T-cell (primary cell): ENCODE results near the gene RXRB. TPM values are rescaled to one million over a fixed set of nuclear protein-coding genes. Genes with fewer than 3 reads are reported as not detected.

ENCODE experiments used
- ATAC-seq, 4 experiments: fragments of 200-7000 bp in 3 of 4; fragments of 150-1000 bp in 1 of 4; cut with Tn5 transposase; replicated peaks in 1 of 4; 1 replicate in 3 of 4; 2 replicates in 1 of 4; pipeline ENCODE4 v1.10.0; 2021; ENCODE audit warnings: moderate library complexity in 3 of 4, mild to moderate bottlenecking in 2 of 4, moderate number of reproducible peaks in 1 of 4
- CTCF ChIA-PET, 2 donors: fragments of 300-600 bp; sonication (Branson Sonifier 250); formaldehyde crosslinking; loops; one replicate each; lab custom pipeline; 2022; ENCODE audit warnings: antibody characterized with exemption in 2 of 2; lab: Charles Lee
- POLR2A ChIA-PET, 2 donors: fragments of 300-600 bp; sonication (Branson Sonifier 250); formaldehyde crosslinking; loops; one replicate each; lab custom pipeline; 2022; ENCODE audit warnings: antibody characterized with exemption in 2 of 2; lab: Charles Lee
- DNase-seq, 35 experiments: peaks; one replicate each; pipeline versions ENCODE4 v3.0.0 to v3.0.0-alpha.2; 2013 to 2023
- H3K27ac ChIP-seq: one replicate; pipeline ENCODE4 v1.5.1; 2013; ENCODE audit warnings: low read length
- H3K27me3 ChIP-seq, 2 experiments: replicated peaks in 1 of 2; 1 replicate in 1 of 2; 2 replicates in 1 of 2; pipeline versions ENCODE4 v1.6.1 to v1.7.0; 2013; ENCODE audit warnings: low read length in 1 of 2, mixed read lengths in 1 of 2; ENCODE audit not compliant: control insufficient read depth in 2 of 2, insufficient read depth in 2 of 2; ENCODE audit errors: extremely low read depth in 1 of 2
- H3K36me3 ChIP-seq, 2 donors: 1 replicate in 1 of 2; 2 replicates in 1 of 2; pipeline versions ENCODE4 v1.6.1 to v1.7.0; 2013; ENCODE audit warnings: low read length in 1 of 2; ENCODE audit not compliant: control insufficient read depth in 2 of 2, insufficient read depth in 1 of 2; ENCODE audit errors: extremely low read depth in 1 of 2
- H3K4me1 ChIP-seq, 2 experiments: 1 replicate in 1 of 2; 2 replicates in 1 of 2; pipeline versions ENCODE4 v1.6.1 to v1.7.0; 2013; ENCODE audit warnings: low read length in 2 of 2, mixed read lengths in 1 of 2; ENCODE audit not compliant: insufficient read depth in 2 of 2, control insufficient read depth in 1 of 2; ENCODE audit errors: extremely low read depth in 1 of 2
- H3K4me3 ChIP-seq, 2 donors: 1 replicate in 1 of 2; 2 replicates in 1 of 2; pipeline versions ENCODE4 v1.5.1 to v1.7.0; 2013; ENCODE audit warnings: mild to moderate bottlenecking in 2 of 2, low read length in 1 of 2, moderate library complexity in 1 of 2; ENCODE audit not compliant: control insufficient read depth in 1 of 2; ENCODE audit errors: extremely low read depth in 1 of 2
- H3K9me3 ChIP-seq: 2 replicates; pipeline ENCODE4 v1.7.0; 2013
- H3K27ac Mint-ChIP-seq, 2 donors: one replicate each; pipeline ENCODE4 v1.8.0; 2020 to 2021; ENCODE audit warnings: mild to moderate bottlenecking in 2 of 2, mixed read lengths in 2 of 2
- H3K27me3 Mint-ChIP-seq, 2 donors: one replicate each; pipeline ENCODE4 v1.8.0; 2021 to 2022; ENCODE audit warnings: mixed read lengths in 2 of 2
- H3K36me3 Mint-ChIP-seq: one replicate; pipeline ENCODE4 v1.8.0; 2021; ENCODE audit warnings: mixed read lengths
- H3K4me1 Mint-ChIP-seq, 3 donors: one replicate each; pipeline ENCODE4 v1.8.0; 2020 to 2022; ENCODE audit warnings: mixed read lengths in 3 of 3, mild to moderate bottlenecking in 1 of 3
- H3K4me3 Mint-ChIP-seq, 3 donors: one replicate each; pipeline ENCODE4 v1.8.0; 2020 to 2022; ENCODE audit warnings: mild to moderate bottlenecking in 3 of 3, mixed read lengths in 3 of 3, moderate library complexity in 3 of 3
- H3K9me3 Mint-ChIP-seq, 3 donors: one replicate each; pipeline ENCODE4 v1.8.0; 2020 to 2022; ENCODE audit warnings: mixed read lengths in 3 of 3
- WGBS: methylation state at CpG from one replicate; pipeline ENCODE4 v1.1.5; 2013; ENCODE audit warnings: missing lambda C conversion rate; ENCODE audit not compliant: insufficient coverage; 5-methylcytosine and 5-hydroxymethylcytosine counted together
- total RNA-seq, 35 experiments: library from RNA in 6 of 35; stranded (reverse) in 6 of 35; fragments of 120-200 nt in 1 of 35; gene quantifications; one replicate each; pipeline versions ENCODE4 v1.2.1 to v1.2.4 and lab custom pipeline; 2013 to 2026

The RXRB gene
- total RNA-seq, 5 donors from 2014 or later (not counting 1 experiment from before 2014, with no cell fraction given) = 65.5 to 104 (median 96.4) TPM

DNA sequence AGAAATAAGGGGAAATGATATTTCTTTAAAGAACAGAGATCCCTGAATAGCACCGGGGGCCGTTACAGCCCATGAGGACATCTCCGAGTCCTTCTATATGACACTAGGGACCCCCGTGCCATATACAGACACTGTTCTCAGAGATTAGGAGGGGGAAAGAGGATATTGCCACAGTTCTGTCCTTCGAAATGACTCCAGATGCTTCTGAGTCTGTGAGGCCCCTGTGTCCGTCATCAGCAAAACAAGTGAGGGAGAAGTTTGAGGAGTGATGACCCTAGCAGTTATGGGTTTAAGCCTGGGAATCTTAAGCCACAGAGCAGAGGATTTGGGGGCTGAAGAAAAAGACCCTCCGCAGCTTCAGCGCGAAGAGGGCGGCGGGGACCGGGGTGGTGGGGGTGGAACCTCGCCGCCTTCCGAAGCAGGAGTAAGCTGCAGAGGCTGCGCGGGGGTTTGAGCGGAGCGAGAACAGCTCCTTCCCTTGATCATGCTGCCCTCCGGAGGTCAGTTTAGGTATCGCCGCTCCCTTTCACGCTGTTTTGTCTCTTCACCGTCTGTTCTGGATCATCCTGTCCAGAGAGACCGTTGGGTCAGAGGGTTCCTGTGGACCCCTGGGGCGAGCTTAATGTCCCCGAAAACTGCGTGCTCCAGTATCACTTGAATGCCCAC, 47.6 kb upstream of the RXRB start:
- Histone ChIP-seq H3K36me3 (peaks cover 0 to 16% of the 10 kb centered on the region in 2 donors), H3K27ac (peak overlapping the region; percentile 95), H3K4me1 (peaks cover 19 to 31% of the 10 kb centered on the region in 2 experiments), H3K27me3 (peaks cover 0 to 2% of the 10 kb centered on the region in 2 experiments), H3K4me3 (peak overlapping the region; percentile 58 to 83), H3K9me3 (no peaks in the 10 kb centered on the region)
- CTCF ChIA-PET = interaction anchor here in 1 of 2 donors (0.6 to 2.3 kb wide), 30 partner anchors 12 to 380 kb away, joined by 3 to 16 read pairs (median 4); partner anchors contain the start of genes B3GALT4, HLA-DPA1, HLA-DPB1 and HSD17B8
- ATAC-seq = peak; percentile 35 to 55 (median 40)
- 4% methylated on average over 24 of the region's 28 CpGs for WGBS
- no peaks in the 10 kb centered on the region for H3K27me3 Mint-ChIP-seq
- H3K4me3 Mint-ChIP-seq = peak overlapping the region; percentile 87 to 97 (median 87)
- peaks cover 5% of the 10 kb centered on the region for H3K36me3 Mint-ChIP-seq
- H3K4me1 Mint-ChIP-seq = peaks cover 38 to 39% (median 39%) of the 10 kb centered on the region in 3 donors
- DNase-seq = peak; percentile 74 to 94 (median 87)
- POLR2A ChIA-PET = interaction anchor here (0.5 to 1.1 kb wide), 4 partner anchors 12 to 1143 kb away, joined by 3 to 4 read pairs (median 4); no protein-coding TSS in a partner anchor
- peak overlapping the region; percentile 98 for H3K27ac Mint-ChIP-seq
- H3K9me3 Mint-ChIP-seq = no peaks in the 10 kb centered on the region

DNA sequence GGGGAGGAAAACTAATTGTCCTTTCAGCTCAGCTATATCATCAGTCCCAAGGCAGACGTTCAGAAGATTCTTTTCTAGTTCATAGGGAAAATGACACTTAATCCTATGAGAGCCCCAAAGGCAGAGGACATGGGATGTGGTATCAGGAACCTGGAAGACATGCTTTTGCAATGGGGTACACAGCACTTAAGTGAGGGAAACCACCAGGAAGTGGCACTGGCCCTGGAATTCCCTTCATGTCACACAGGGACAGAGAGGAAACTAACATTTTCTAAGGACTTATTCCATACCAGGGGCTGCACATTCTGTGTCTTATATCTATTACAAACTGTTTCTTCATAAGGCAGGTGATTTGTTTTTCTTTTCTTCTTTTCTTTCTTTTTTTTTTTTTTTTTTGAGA, 43.0 kb upstream of the RXRB start:
- Histone ChIP-seq H3K27ac (no peak overlapping the region), H3K9me3 (no peaks in the 10 kb centered on the region), H3K4me3 (no peak overlapping the region), H3K4me1 (peaks cover 7 to 8% of the 10 kb centered on the region in 2 experiments), H3K36me3 (no peaks in the 10 kb centered on the region), H3K27me3 (peaks cover 6 to 18% of the 10 kb centered on the region in 2 experiments)
- Mint-ChIP-seq H3K27ac (no peak overlapping the region), H3K27me3 (peaks cover 0 to 17% of the 10 kb centered on the region in 2 donors), H3K4me1 (peaks cover 13 to 27% (median 18%) of the 10 kb centered on the region in 3 donors), H3K4me3 (no peak overlapping the region), H3K9me3 (no peaks in the 10 kb centered on the region), H3K36me3 (no peaks in the 10 kb centered on the region)
- CTCF ChIA-PET = interaction anchor here in 1 of 2 donors (0.7 kb wide), 1 partner anchor 123 kb away, joined by 5 read pairs; no protein-coding TSS in a partner anchor
- no CpG with 5 or more reads among the region's 1 CpG for WGBS
- DNase-seq (no peak), ATAC-seq (no peak)
- POLR2A ChIA-PET = no interaction called here

DNA sequence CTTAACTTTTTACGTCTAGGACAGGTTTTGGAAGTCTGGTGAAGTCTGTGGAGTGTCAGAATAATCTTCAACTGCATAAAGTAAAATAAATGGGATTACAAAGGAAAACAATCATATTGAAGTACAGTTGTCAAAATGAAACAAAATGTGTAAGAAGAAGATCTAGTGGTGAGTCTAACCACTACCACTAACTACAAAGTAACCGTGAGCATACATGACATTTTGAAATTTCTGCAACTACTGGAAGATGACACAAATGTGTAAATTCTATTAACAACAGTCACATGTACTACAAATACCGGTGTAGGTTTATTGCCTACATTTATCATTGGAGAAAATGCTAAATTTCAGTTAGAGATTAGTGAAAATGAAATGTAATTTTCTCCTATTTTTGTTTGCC, 41.5 kb upstream of the RXRB start:
- Histone ChIP-seq H3K27me3 (peaks cover 6 to 23% of the 10 kb centered on the region in 2 experiments), H3K4me1 (no peaks in the 10 kb centered on the region), H3K27ac (no peak overlapping the region), H3K4me3 (no peak overlapping the region), H3K9me3 (no peaks in the 10 kb centered on the region), H3K36me3 (no peaks in the 10 kb centered on the region)
- Mint-ChIP-seq H3K4me1 (peaks cover 7 to 19% (median 12%) of the 10 kb centered on the region in 3 donors), H3K4me3 (peak overlapping the region in 1 of 3 donors; percentile 14), H3K9me3 (no peaks in the 10 kb centered on the region), H3K27ac (peak overlapping the region; percentile 17 to 54), H3K36me3 (no peaks in the 10 kb centered on the region), H3K27me3 (peaks cover 0 to 21% of the 10 kb centered on the region in 2 donors)
- POLR2A ChIA-PET = no interaction called here
- no CpG with 5 or more reads among the region's 3 CpGs for WGBS
- ATAC-seq (peak in 2 of 4 experiments; percentile 40 to 56), DNase-seq (no peak)
- CTCF ChIA-PET = no interaction called here

DNA sequence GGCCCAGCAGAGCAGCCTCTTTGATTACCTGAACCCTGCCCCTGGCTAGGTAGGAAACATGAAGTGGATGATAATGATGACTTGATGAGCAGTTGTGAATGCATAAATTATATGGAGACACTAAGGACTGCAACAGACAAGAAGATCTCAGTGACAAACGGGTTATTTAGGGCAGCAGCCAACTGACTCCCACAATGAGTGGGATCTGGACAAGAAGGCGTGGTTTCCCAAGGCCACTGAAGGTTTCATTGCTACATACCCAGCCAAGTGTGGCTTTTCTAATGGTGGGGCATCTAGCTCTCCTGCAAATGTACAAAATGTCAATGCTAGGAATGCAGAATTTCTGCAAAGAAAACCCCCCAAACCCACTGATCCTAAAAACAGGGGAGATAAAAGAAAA, 37.3 kb upstream of the RXRB start:
- H3K27me3 Mint-ChIP-seq = peaks cover 14 to 42% of the 10 kb centered on the region in 2 donors
- Histone ChIP-seq H3K9me3 (no peaks in the 10 kb centered on the region), H3K27me3 (peaks cover 6 to 51% of the 10 kb centered on the region in 2 experiments), H3K27ac (no peak overlapping the region), H3K4me3 (no peak overlapping the region), H3K4me1 (no peaks in the 10 kb centered on the region), H3K36me3 (no peaks in the 10 kb centered on the region)
- ChIA-PET CTCF (interaction anchor here in 1 of 2 donors (0.5 kb wide), 1 partner anchor 99 kb away, joined by 6 read pairs; no protein-coding TSS in a partner anchor), POLR2A (no interaction called here)
- H3K27ac Mint-ChIP-seq = no peak overlapping the region
- H3K36me3 Mint-ChIP-seq = no peaks in the 10 kb centered on the region
- no peak overlapping the region for H3K4me3 Mint-ChIP-seq
- DNase-seq (no peak), ATAC-seq (no peak)
- WGBS = 60% methylated on average over 1 of the region's 2 CpGs
- H3K9me3 Mint-ChIP-seq = no peaks in the 10 kb centered on the region
- H3K4me1 Mint-ChIP-seq = peaks cover 7 to 19% (median 12%) of the 10 kb centered on the region in 3 donors

DNA sequence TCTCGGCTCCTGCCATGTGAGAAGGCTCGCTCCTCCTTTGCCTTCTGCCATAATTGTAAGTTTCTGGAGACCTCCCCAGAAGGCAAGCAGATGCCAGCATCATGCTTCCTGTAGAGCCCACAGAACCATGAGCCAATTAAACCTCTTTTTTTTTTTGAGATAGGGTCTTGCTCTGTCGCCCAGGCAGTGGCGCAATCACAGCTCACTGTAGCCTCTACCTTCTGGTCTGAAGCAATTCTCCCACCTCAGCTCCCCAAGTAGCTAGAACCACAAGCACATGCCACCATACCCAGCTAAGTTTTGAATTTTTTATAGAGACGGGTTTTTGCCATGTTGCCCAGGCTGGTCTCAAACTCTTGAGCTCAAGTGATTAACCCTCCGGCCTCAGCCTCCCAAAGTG, 36.4 kb upstream of the RXRB start:
- Mint-ChIP-seq H3K36me3 (no peaks in the 10 kb centered on the region), H3K27me3 (peaks cover 14 to 42% of the 10 kb centered on the region in 2 donors), H3K4me1 (peaks cover 2 to 12% (median 6%) of the 10 kb centered on the region in 3 donors), H3K4me3 (no peak overlapping the region), H3K27ac (no peak overlapping the region), H3K9me3 (no peaks in the 10 kb centered on the region)
- ChIA-PET CTCF (interaction anchor here in 1 of 2 donors (0.5 kb wide), 1 partner anchor 76 kb away, joined by 3 read pairs; no protein-coding TSS in a partner anchor), POLR2A (no interaction called here)
- no peak for DNase-seq
- Histone ChIP-seq H3K36me3 (no peaks in the 10 kb centered on the region), H3K9me3 (no peaks in the 10 kb centered on the region), H3K4me3 (no peak overlapping the region), H3K27ac (no peak overlapping the region), H3K27me3 (peaks cover 6 to 50% of the 10 kb centered on the region in 2 experiments), H3K4me1 (no peaks in the 10 kb centered on the region)
- ATAC-seq = no peak
- WGBS = 75% methylated on average over 4 of the region's 6 CpGs

DNA sequence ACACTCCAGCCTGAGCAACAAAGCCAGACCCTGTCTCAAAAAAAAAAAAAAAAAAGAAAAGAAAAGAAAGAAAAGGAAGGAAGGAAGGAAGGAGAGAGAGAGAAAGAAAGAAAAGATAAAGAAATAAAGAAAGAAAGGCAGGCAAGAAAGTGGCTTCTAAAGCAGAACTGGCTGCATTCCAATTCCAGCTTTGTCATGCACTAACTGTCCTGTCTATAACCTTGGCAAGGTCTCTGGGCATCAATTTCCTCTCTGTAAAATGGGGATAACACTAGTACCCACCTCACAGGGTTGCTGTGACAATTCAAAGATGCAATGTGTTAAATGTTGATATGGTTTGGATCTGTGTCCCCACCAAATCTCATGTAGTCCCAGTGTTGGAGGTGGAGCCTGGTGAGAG, 35.9 kb upstream of the RXRB start:
- H3K36me3 Mint-ChIP-seq = no peaks in the 10 kb centered on the region
- Histone ChIP-seq H3K4me3 (no peak overlapping the region), H3K9me3 (no peaks in the 10 kb centered on the region), H3K27ac (no peak overlapping the region), H3K27me3 (peaks cover 6 to 50% of the 10 kb centered on the region in 2 experiments), H3K4me1 (no peaks in the 10 kb centered on the region), H3K36me3 (no peaks in the 10 kb centered on the region)
- ATAC-seq (no peak), DNase-seq (no peak)
- no peak overlapping the region for H3K4me3 Mint-ChIP-seq
- CTCF ChIA-PET = interaction anchor here (0.5 to 1.3 kb wide), 5 partner anchors 10 to 426 kb away, joined by 3 to 5 read pairs (median 3); no protein-coding TSS in a partner anchor
- POLR2A ChIA-PET = interaction anchor here (0.6 kb wide), 2 partner anchors 12 to 57 kb away, joined by 4 to 6 read pairs; no protein-coding TSS in a partner anchor
- peaks cover 16 to 46% of the 10 kb centered on the region in 2 donors for H3K27me3 Mint-ChIP-seq
- no peak overlapping the region for H3K27ac Mint-ChIP-seq
- H3K9me3 Mint-ChIP-seq = no peaks in the 10 kb centered on the region
- H3K4me1 Mint-ChIP-seq = peaks cover 0 to 7% (median 4%) of the 10 kb centered on the region in 3 donors
